HepG2 (cell line): Measurements from ENCODE around the gene EPDR1. TPM values are rescaled to one million over a fixed set of nuclear protein-coding genes. Genes with fewer than 3 reads are reported as not detected.

Source experiments
- AKNA ChIP-seq: sonication (generic); formaldehyde crosslinking; IDR thresholded peaks from 2 replicates; pipeline ENCODE4 v1.4.0; 2020; ENCODE audit warnings: missing genetic modification reagents, borderline replicate concordance
- BRCA1 ChIP-seq: sonication (generic); formaldehyde crosslinking; IDR thresholded peaks from 2 replicates; pipeline ENCODE4 v1.4.0; 2020; ENCODE audit warnings: missing genetic modification reagents
- CBFB ChIP-seq: sonication (generic); formaldehyde crosslinking; IDR thresholded peaks from 2 replicates; pipeline ENCODE4 v1.4.0; 2020; ENCODE audit warnings: missing genetic modification reagents
- CBX1 ChIP-seq: IDR thresholded peaks from one replicate; pipeline ENCODE4 v1.6.1; 2016; ENCODE audit warnings: antibody characterized with exemption, low read depth
- ERF ChIP-seq: IDR thresholded peaks from 2 replicates; pipeline ENCODE4 v1.6.1; 2018; ENCODE audit warnings: missing biosample characterization, missing genetic modification reagents
- KLF6 ChIP-seq: IDR thresholded peaks from 2 replicates; pipeline ENCODE4 v1.8.0; 2016; ENCODE audit warnings: missing biosample characterization, missing genetic modification reagents
- NFE2L2 ChIP-seq: fragments of 150-350 bp; IDR thresholded peaks from 2 replicates; pipeline ENCODE4 v1.6.1; 2014; ENCODE audit warnings: low read length
- RORA ChIP-seq: sonication (generic); formaldehyde crosslinking; IDR thresholded peaks from 2 replicates; pipeline ENCODE4 v1.5.0; 2020; ENCODE audit warnings: mild to moderate bottlenecking, missing genetic modification reagents, moderate library complexity
- TCF12 ChIP-seq, 2 experiments: fragments of 450-650 bp in 1 of 2; sonication (generic) in 1 of 2; formaldehyde crosslinking in 1 of 2; IDR thresholded peaks; 2 replicates each; pipeline versions ENCODE4 v1.6.1 to v1.8.0; 2017 to 2022; ENCODE audit warnings: antibody characterized with exemption in 1 of 2, mild to moderate bottlenecking in 1 of 2, missing genetic modification reagents in 1 of 2, moderate library complexity in 1 of 2
- ZNF558 ChIP-seq: sonication (generic); formaldehyde crosslinking; IDR thresholded peaks from 2 replicates; pipeline ENCODE4 v1.9.0; 2022; ENCODE audit warnings: mild to moderate bottlenecking, missing genetic modification reagents, borderline replicate concordance
- ZNF720 ChIP-seq: sonication (generic); formaldehyde crosslinking; IDR thresholded peaks from 2 replicates; pipeline ENCODE4 v1.4.0; 2020; ENCODE audit warnings: missing genetic modification reagents
- polyA plus RNA-seq, 8 experiments: library from polyadenylated mRNA; depleted of rRNA in 3 of 8; stranded (reverse) in 7 of 8; unstranded in 1 of 8; fragments of >200 nt; fragmentation: Illumina TruSeq in 4 of 8; extraction: Trizol in 4 of 8; gene quantifications; 2 replicates each; pipeline versions ENCODE4 v1.2.1 to v1.2.3, GENCODE V29; 2011 to 2016; ENCODE audit warnings: low read depth in 4 of 8, missing spikeins in 1 of 8, mixed read lengths in 1 of 8; ENCODE audit not compliant: insufficient read depth in 1 of 8
- total RNA-seq, 5 experiments: library from RNA; depleted of rRNA; stranded (reverse); fragments of >200 nt; fragmentation: Illumina TruSeq; extraction: Trizol; gene quantifications; 2 replicates each; pipeline ENCODE4 v1.2.3, GENCODE V29; 2016; ENCODE audit warnings: low read depth in 1 of 5
- TF ChIP-seq, protein P1 (sequence below): sonication (generic); formaldehyde crosslinking; IDR thresholded peaks from 2 replicates; pipeline ENCODE4 v1.9.0; 2021; ENCODE audit warnings: missing genetic modification reagents, borderline replicate concordance
- TF ChIP-seq, protein P2 (sequence below): sonication (generic); formaldehyde crosslinking; conservative IDR thresholded peaks from 2 replicates; pipeline ENCODE4 v1.4.0; 2020; ENCODE audit warnings: missing genetic modification reagents
- TF ChIP-seq, protein P3 (sequence below): sonication (generic); formaldehyde crosslinking; IDR thresholded peaks from 2 replicates; pipeline ENCODE4 v1.8.1; 2023; ENCODE audit warnings: mild to moderate bottlenecking, moderate library complexity, missing genetic modification reagents
- TF ChIP-seq, protein P4 (sequence below): IDR thresholded peaks from 2 replicates; pipeline ENCODE4 v1.6.1; 2016; ENCODE audit warnings: control low read depth
- TF ChIP-seq, protein P5 (sequence below): sonication (generic); formaldehyde crosslinking; IDR thresholded peaks from 2 replicates; pipeline ENCODE4 v1.4.0; 2020; ENCODE audit warnings: missing genetic modification reagents; ENCODE audit errors: not compliant biosample characterization

EPDR1 gene
- total and polyA plus RNA-seq, 2 of the 13 experiments (the other 11 are each of a cell fraction or from before 2014, with no cell fraction given), result 38.3 to 50.2 TPM

- TF ChIP-seq, protein P1, sequence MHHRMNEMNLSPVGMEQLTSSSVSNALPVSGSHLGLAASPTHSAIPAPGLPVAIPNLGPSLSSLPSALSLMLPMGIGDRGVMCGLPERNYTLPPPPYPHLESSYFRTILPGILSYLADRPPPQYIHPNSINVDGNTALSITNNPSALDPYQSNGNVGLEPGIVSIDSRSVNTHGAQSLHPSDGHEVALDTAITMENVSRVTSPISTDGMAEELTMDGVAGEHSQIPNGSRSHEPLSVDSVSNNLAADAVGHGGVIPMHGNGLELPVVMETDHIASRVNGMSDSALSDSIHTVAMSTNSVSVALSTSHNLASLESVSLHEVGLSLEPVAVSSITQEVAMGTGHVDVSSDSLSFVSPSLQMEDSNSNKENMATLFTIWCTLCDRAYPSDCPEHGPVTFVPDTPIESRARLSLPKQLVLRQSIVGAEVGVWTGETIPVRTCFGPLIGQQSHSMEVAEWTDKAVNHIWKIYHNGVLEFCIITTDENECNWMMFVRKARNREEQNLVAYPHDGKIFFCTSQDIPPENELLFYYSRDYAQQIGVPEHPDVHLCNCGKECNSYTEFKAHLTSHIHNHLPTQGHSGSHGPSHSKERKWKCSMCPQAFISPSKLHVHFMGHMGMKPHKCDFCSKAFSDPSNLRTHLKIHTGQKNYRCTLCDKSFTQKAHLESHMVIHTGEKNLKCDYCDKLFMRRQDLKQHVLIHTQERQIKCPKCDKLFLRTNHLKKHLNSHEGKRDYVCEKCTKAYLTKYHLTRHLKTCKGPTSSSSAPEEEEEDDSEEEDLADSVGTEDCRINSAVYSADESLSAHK (CRISPR knock-in tag), result no peak
- TF ChIP-seq, protein P2, sequence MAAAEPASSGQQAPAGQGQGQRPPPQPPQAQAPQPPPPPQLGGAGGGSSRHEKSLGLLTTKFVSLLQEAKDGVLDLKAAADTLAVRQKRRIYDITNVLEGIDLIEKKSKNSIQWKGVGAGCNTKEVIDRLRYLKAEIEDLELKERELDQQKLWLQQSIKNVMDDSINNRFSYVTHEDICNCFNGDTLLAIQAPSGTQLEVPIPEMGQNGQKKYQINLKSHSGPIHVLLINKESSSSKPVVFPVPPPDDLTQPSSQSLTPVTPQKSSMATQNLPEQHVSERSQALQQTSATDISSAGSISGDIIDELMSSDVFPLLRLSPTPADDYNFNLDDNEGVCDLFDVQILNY (CRISPR knock-in tag), result no peak
- TF ChIP-seq, protein P3, sequence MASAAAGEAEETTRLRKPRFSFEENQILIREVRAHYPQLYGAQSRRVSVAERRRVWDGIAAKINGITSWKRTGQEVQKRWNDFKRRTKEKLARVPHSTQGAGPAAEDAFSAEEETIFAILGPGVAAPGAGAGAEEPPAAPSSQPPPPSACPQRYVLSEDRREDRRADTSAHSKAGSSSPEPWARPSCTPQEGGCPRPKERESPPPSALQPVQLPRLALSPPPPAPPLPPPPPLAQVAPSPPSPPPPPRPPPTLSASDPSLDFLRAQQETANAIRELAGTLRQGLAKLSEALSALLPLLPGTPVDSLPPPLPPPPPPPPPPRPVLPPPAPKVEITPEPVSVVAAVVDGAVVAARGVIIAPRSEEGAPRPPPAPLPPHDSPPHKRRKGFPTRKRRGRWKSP (CRISPR knock-in tag), result peak; percentile 77; the same call in 1 of the 2 replicates
- TF ChIP-seq RORA (CRISPR knock-in tag), result 0 out of 2 replicates have a peak, but pooled peaks have one; percentile 27
- TF ChIP-seq ZNF558, result no peak
- peak; percentile 25 for TF ChIP-seq CBX1
- TF ChIP-seq KLF6 (CRISPR knock-in tag), result no peak
- no peak for TF ChIP-seq BRCA1
- TF ChIP-seq, protein P4, sequence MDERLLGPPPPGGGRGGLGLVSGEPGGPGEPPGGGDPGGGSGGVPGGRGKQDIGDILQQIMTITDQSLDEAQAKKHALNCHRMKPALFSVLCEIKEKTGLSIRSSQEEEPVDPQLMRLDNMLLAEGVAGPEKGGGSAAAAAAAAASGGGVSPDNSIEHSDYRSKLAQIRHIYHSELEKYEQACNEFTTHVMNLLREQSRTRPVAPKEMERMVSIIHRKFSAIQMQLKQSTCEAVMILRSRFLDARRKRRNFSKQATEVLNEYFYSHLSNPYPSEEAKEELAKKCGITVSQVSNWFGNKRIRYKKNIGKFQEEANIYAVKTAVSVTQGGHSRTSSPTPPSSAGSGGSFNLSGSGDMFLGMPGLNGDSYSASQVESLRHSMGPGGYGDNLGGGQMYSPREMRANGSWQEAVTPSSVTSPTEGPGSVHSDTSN (CRISPR knock-in tag), result no peak
- 0 out of 2 replicates have a peak, but pooled peaks have one; percentile 32 for TF ChIP-seq AKNA (CRISPR knock-in tag)
- peak; percentile 33; the same call in 1 of the 2 replicates for TF ChIP-seq NFE2L2
- peak; percentile 14; the same call in 1 of the 2 replicates for TF ChIP-seq ERF (CRISPR knock-in tag)
- no peak for TF ChIP-seq CBFB (CRISPR knock-in tag)
- TF ChIP-seq TCF12 (IDR thresholded peaks at IDR 0.05), result no peak
- TF ChIP-seq TCF12 (CRISPR knock-in tag; IDR thresholded peaks at IDR 0.05), result no peak; the same call in 1 of the 2 replicates
- no peak for TF ChIP-seq ZNF720
- TF ChIP-seq, protein P5, sequence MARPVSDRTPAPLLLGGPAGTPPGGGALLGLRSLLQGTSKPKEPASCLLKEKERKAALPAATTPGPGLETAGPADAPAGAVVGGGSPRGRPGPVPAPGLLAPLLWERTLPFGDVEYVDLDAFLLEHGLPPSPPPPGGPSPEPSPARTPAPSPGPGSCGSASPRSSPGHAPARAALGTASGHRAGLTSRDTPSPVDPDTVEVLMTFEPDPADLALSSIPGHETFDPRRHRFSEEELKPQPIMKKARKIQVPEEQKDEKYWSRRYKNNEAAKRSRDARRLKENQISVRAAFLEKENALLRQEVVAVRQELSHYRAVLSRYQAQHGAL (CRISPR knock-in tag), result no peak
These were observed 687 bp downstream of the EPDR1 start (continued) for GRCh38 chr7:37920849-37921805.
